Measurements from ENCODE around the gene SLC43A3.

DNA sequence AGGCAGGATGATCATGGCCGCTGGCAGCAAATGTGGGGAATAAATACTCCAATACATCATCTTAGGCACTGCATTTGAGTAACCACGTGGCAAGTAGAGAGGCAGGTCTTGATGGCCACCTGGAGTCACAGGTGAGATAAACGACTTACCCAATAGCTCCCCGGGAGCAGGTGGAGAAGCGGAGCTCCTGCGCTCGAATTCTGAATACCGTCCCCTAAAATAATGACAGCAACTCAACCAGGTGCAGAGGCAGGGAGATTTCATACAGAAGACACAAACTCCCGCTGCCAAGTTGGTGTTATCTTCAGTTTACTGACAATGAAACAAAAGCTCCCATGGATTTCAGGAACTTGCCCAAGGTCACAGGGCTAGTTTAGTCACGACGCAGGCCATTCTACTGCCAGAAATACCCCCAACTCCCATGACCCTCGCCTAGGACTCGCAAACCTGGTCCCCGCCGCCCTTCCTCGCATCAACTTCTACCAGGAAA, 437 bp downstream of the SLC43A3 start:
- TF ChIP-seq, protein P1, sequence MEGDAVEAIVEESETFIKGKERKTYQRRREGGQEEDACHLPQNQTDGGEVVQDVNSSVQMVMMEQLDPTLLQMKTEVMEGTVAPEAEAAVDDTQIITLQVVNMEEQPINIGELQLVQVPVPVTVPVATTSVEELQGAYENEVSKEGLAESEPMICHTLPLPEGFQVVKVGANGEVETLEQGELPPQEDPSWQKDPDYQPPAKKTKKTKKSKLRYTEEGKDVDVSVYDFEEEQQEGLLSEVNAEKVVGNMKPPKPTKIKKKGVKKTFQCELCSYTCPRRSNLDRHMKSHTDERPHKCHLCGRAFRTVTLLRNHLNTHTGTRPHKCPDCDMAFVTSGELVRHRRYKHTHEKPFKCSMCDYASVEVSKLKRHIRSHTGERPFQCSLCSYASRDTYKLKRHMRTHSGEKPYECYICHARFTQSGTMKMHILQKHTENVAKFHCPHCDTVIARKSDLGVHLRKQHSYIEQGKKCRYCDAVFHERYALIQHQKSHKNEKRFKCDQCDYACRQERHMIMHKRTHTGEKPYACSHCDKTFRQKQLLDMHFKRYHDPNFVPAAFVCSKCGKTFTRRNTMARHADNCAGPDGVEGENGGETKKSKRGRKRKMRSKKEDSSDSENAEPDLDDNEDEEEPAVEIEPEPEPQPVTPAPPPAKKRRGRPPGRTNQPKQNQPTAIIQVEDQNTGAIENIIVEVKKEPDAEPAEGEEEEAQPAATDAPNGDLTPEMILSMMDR (IDR thresholded peaks at IDR 0.05 in 8 of 11, conservative IDR thresholded peaks at IDR 0.05 in 3 of 11) = no peak
- TF ChIP-seq POLR2AphosphoS5 (IDR thresholded peaks at IDR 0.05) (no peak), POLR2A (IDR thresholded peaks at IDR 0.05) (no peak)
